CD4-positive, CD25-positive, alpha-beta regulatory T cell (primary cell): ENCODE data around the gene AIDA. TPM values are rescaled to one million over a fixed set of nuclear protein-coding genes. Genes with fewer than 3 reads are reported as not detected.

Experiments
- ATAC-seq, 2 donors: fragments of 150-1000 bp; cut with Tn5 transposase; one replicate each; pipeline ENCODE4 v1.10.0; 2021; ENCODE audit warnings: low read depth in 2 of 2, moderate number of reproducible peaks in 2 of 2, moderate library complexity in 1 of 2
- DNase-seq, 3 donors: peaks; one replicate each; pipeline versions ENCODE4 v3.0.0 to v3.0.0-alpha.2; 2012 to 2022; ENCODE audit warnings: mixed read lengths in 1 of 3
- H3K27ac ChIP-seq: one replicate; pipeline ENCODE4 v1.7.0; 2013; ENCODE audit warnings: mild to moderate bottlenecking, low read length; ENCODE audit not compliant: insufficient read depth, poor library complexity, severe bottlenecking
- H3K27me3 ChIP-seq: one replicate; pipeline ENCODE4 v1.7.0; 2013; ENCODE audit warnings: low read length; ENCODE audit not compliant: control insufficient read depth, insufficient read depth
- H3K36me3 ChIP-seq: one replicate; pipeline ENCODE4 v1.7.0; 2013; ENCODE audit warnings: mild to moderate bottlenecking, low read length, moderate library complexity; ENCODE audit not compliant: control insufficient read depth, insufficient read depth
- H3K4me1 ChIP-seq: 2 replicates; pipeline ENCODE4 v1.7.0; 2013; ENCODE audit warnings: mild to moderate bottlenecking, low read length; ENCODE audit not compliant: insufficient read depth, control insufficient read depth, poor library complexity, severe bottlenecking
- H3K4me3 ChIP-seq: one replicate; pipeline ENCODE4 v1.7.0; 2013; ENCODE audit warnings: low read depth, mild to moderate bottlenecking, low read length, moderate library complexity
- H3K9me3 ChIP-seq, 2 experiments: 1 replicate in 1 of 2; 2 replicates in 1 of 2; pipeline ENCODE4 v1.7.0; 2013; ENCODE audit warnings: low read length in 2 of 2, mild to moderate bottlenecking in 1 of 2, moderate library complexity in 1 of 2; ENCODE audit not compliant: control insufficient read depth in 2 of 2
- H3K27ac Mint-ChIP-seq, 3 donors: one replicate each; pipeline ENCODE4 v1.8.0; 2020 to 2022; ENCODE audit warnings: mild to moderate bottlenecking in 3 of 3, mixed read lengths in 3 of 3, moderate library complexity in 2 of 3
- H3K27me3 Mint-ChIP-seq: one replicate; pipeline ENCODE4 v1.8.0; 2022; ENCODE audit warnings: mild to moderate bottlenecking, mixed read lengths
- H3K36me3 Mint-ChIP-seq: one replicate; pipeline ENCODE4 v1.8.0; 2020; ENCODE audit warnings: mixed read lengths
- H3K4me1 Mint-ChIP-seq, 4 donors: one replicate each; pipeline ENCODE4 v1.8.0; 2020 to 2022; ENCODE audit warnings: mixed read lengths in 4 of 4, mild to moderate bottlenecking in 1 of 4
- H3K4me3 Mint-ChIP-seq, 4 donors: one replicate each; pipeline ENCODE4 v1.8.0; 2020 to 2022; ENCODE audit warnings: mild to moderate bottlenecking in 4 of 4, mixed read lengths in 4 of 4, moderate library complexity in 3 of 4
- H3K9me3 Mint-ChIP-seq, 7 donors: one replicate each; pipeline ENCODE4 v1.8.0; 2020 to 2022; ENCODE audit warnings: mixed read lengths in 7 of 7, mild to moderate bottlenecking in 3 of 7, moderate library complexity in 2 of 7
- polyA plus RNA-seq, 4 donors: library from polyadenylated mRNA; unstranded; fragments of 300-500 nt; fragmentation: Illumina TruSeq; gene quantifications; one replicate each; pipeline ENCODE4 v1.2.3, GENCODE V29; 2021
- total RNA-seq: library from RNA; stranded (reverse); gene quantifications from one replicate; pipeline ENCODE4 v1.2.3, GENCODE V29; 2022

Gene AIDA, protein sequence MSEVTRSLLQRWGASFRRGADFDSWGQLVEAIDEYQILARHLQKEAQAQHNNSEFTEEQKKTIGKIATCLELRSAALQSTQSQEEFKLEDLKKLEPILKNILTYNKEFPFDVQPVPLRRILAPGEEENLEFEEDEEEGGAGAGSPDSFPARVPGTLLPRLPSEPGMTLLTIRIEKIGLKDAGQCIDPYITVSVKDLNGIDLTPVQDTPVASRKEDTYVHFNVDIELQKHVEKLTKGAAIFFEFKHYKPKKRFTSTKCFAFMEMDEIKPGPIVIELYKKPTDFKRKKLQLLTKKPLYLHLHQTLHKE
- total RNA-seq (54.1 TPM), polyA plus RNA-seq (10 to 100 TPM; 35.2 to 44.5 (median 38.6) TPM)

DNA sequence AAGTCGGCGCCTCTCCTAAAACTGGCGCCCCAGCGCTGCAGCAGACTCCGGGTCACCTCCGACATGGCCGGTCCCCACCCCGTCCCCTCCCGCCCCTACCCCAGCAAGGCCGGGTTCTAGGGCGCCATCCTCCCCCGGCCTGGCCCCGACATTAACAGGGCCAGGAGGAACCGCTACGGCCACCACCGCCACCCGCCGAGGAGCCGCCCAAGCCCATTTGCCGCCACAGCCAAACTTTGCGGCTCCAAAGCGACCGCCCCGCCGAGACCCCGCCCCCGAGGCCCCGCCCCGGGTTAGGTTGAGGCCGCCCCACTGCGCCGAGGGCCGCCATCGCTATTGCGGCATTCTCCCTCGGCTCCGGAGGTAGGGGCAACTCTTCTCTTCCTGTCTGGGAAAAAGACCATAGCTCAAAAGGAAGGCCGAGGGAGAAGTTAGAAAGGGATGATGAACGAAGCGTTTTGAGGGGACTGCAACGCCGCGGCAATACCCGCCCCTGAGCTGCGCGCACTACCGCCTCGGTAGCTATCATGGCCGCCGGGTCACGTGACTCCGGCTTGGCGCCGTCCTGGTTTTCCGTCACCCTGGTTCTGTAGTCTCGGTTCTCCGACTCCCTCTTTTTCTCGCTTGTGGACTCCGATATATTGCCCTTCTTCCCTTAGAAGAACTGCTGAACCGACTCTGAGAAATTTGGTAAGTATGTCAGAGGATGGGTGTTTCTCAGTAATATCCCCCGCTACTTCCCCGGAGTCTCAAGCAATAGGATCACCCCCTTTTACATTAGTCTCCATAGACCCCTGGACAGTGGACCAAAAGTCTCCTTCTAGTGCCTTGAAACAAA lies at the start of gene AIDA, which contains the start of gene BROX:
TSS of gene AIDA (minus strand) at position 239 of the 838 bp plus-strand sequence. CDS start at position 65, 174 bp downstream.
TSS of gene BROX (plus strand) at position 312 of the 838 bp plus-strand sequence. CDS start 3,136 bp downstream, outside the sequence.
- peaks cover 9% of the 10 kb centered on the region for H3K27me3 Mint-ChIP-seq
- no peaks in the 10 kb centered on the region for H3K9me3 ChIP-seq
- H3K4me1 Mint-ChIP-seq, result peaks cover 15 to 67% (median 48%) of the 10 kb centered on the region in 4 donors
- peak within 1 kb of the TSS; percentile 96 to 100 (median 99) for H3K4me3 Mint-ChIP-seq
- H3K36me3 ChIP-seq, result peaks cover 21% of the 10 kb centered on the region
- peak; percentile 91 to 94 (median 92) for DNase-seq
- peak within 1 kb of the TSS; percentile 100 for H3K4me3 ChIP-seq
- H3K27ac ChIP-seq, result peak within 1 kb of the TSS; percentile 98
- peaks cover 22% of the 10 kb centered on the region for H3K36me3 Mint-ChIP-seq
- H3K27me3 ChIP-seq, result no peaks in the 10 kb centered on the region
- peaks cover 51% of the 10 kb centered on the region for H3K4me1 ChIP-seq
- peak within 1 kb of the TSS; percentile 99 to 100 (median 99) for H3K27ac Mint-ChIP-seq
- ATAC-seq, result peak; percentile 79 to 83
- no peaks in the 10 kb centered on the region for H3K9me3 Mint-ChIP-seq

DNA sequence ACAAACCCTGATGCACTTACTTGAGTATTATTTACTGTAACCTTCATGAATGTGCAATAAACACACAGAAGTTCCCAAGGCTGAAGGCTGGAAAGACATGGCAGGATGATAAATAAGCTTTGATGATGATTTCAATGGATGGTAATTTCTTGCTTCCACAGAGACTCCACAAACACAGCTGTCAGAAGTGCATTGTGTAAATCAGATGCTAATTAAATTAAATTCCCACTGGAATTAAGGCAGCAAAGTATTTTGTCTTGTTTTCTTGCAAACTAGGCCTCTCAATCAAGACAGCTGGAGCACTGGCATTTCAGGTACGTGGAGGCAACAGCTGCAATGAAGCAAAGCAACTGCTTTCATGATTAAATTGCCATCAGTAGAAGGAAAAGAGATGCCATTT lies 48.8 kb upstream of the AIDA start:
- Mint-ChIP-seq H3K4me3 (no peak overlapping the region), H3K36me3 (no peaks in the 10 kb centered on the region), H3K9me3 (peaks cover 0 to 5% (median 1%) of the 10 kb centered on the region in 7 donors), H3K27me3 (peaks cover 14% of the 10 kb centered on the region), H3K27ac (no peak overlapping the region), H3K4me1 (no peaks in the 10 kb centered on the region)
- no peak for DNase-seq
- Histone ChIP-seq H3K36me3 (no peaks in the 10 kb centered on the region), H3K27ac (no peak overlapping the region), H3K4me3 (no peak overlapping the region), H3K27me3 (peaks cover 7% of the 10 kb centered on the region), H3K4me1 (no peaks in the 10 kb centered on the region), H3K9me3 (peaks cover 0 to 3% of the 10 kb centered on the region in 2 experiments)
- ATAC-seq, result no peak

DNA sequence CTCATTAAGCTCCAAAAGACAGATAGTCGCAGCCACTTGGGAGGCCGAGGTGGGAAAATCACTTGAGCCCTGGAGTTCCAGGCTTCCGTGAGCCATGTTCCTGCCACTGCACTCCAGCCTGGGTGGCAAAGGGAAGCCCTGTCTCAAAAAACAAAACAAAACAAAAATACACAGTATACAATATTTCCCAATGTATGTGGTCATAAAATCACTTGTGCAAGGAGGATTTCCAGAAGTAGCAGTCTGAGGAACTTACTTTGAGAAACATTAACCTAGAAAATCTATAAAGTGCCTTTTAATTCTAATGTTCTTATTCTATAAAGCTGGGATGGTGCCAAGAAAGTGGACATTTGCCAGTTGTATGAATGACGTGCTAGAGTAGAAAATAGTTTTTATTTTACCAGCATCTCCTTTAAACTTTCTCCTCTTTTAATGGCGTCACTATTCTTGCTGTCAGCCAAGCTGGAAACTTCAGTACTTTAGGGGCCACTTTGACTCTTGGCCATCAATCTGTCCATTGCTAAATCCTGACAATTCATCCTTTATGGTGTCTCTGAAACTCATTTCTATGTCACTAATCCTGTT lies 47.3 kb upstream of the AIDA start:
- no peaks in the 10 kb centered on the region for H3K4me1 Mint-ChIP-seq
- DNase-seq (no peak), ATAC-seq (no peak)
- H3K9me3 Mint-ChIP-seq, result peaks cover 0 to 5% (median 0%) of the 10 kb centered on the region in 7 donors
- Histone ChIP-seq H3K4me3 (no peak overlapping the region), H3K27me3 (peaks cover 7% of the 10 kb centered on the region), H3K36me3 (no peaks in the 10 kb centered on the region), H3K9me3 (peaks cover 0 to 3% of the 10 kb centered on the region in 2 experiments), H3K4me1 (no peaks in the 10 kb centered on the region), H3K27ac (no peak overlapping the region)
- peaks cover 17% of the 10 kb centered on the region for H3K27me3 Mint-ChIP-seq
- H3K27ac Mint-ChIP-seq, result no peak overlapping the region
- H3K36me3 Mint-ChIP-seq, result no peaks in the 10 kb centered on the region
- no peak overlapping the region for H3K4me3 Mint-ChIP-seq

DNA sequence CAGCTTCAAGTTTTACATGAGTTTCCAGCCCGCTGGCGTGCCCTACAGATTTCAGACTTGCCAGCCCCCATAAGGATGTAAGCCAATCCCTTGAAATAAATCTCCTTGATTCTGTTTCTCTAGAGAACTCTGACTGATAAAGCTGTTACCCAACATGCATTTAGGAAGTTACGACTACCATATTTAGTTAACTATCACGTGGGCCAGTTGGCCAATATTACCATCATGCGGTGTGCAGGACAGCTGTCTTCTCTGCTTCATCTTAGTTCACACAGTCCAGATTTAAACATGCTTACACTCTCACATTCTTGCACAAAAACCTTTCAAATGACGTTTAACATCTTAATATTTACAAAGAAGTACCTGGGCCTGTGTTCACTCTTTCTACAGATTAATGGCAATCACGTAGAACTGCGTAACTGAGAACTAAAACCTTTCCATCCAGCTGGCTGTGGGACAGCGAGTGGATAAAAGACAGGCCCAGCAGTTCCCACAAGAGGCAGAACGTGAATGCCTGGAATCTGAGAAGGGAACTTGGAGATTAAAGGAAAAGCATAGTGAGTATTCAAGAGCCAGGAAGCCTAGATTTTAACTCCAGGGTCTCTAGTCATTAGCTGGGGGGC lies 45.5 kb upstream of the AIDA start:
- Histone ChIP-seq H3K9me3 (peaks cover 0 to 3% of the 10 kb centered on the region in 2 experiments), H3K4me1 (no peaks in the 10 kb centered on the region), H3K36me3 (no peaks in the 10 kb centered on the region), H3K27ac (no peak overlapping the region), H3K27me3 (peaks cover 7% of the 10 kb centered on the region), H3K4me3 (no peak overlapping the region)
- Mint-ChIP-seq H3K9me3 (peaks cover 0 to 5% (median 0%) of the 10 kb centered on the region in 7 donors), H3K4me3 (no peak overlapping the region), H3K27me3 (peaks cover 17% of the 10 kb centered on the region), H3K27ac (no peak overlapping the region), H3K36me3 (no peaks in the 10 kb centered on the region), H3K4me1 (no peaks in the 10 kb centered on the region)
- ATAC-seq (no peak), DNase-seq (no peak)

DNA sequence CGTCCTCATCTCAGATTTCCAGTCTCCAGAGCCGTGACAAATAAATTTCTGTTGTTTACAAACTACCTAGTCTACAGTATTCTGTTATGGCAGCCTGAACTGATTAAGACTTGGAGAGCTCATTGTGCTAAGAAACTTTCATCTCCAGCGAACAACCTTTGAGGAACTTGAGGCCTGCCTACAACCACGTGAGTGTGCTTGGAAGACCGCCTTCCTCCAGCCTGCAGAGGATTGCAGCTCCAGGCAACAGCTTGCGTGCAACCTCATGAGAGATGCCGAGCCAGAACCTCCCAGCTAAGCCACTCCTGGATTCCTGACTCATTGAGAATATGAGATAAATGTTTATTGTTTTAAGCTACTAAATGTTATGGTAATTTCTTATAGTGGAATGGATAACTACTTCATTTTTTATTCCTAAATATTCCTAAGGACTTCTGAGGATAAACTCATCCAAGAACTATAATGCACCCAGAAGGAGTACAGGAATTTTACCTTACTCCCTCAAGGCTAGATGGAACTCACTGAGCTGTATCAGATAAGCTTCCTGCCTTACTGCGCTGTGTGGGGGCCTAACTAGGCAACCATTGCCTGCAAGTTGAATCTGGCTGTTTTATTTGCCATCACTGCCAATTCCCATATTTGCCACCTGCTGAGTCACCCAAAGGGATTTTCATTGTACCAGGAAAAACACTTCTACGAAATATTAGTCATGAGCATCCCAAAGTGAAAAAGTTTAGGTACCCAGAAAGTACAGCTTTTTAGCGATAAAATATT lies 42.3 kb upstream of the AIDA start:
- Histone ChIP-seq H3K4me1 (no peaks in the 10 kb centered on the region), H3K4me3 (no peak overlapping the region), H3K27ac (no peak overlapping the region), H3K9me3 (no peaks in the 10 kb centered on the region), H3K36me3 (no peaks in the 10 kb centered on the region), H3K27me3 (peaks cover 2% of the 10 kb centered on the region)
- DNase-seq, result no peak
- no peak overlapping the region for H3K27ac Mint-ChIP-seq
- H3K4me1 Mint-ChIP-seq, result no peaks in the 10 kb centered on the region
- H3K27me3 Mint-ChIP-seq, result peaks cover 13% of the 10 kb centered on the region
- no peak overlapping the region for H3K4me3 Mint-ChIP-seq
- ATAC-seq, result no peak
- no peaks in the 10 kb centered on the region for H3K36me3 Mint-ChIP-seq
- H3K9me3 Mint-ChIP-seq, result peaks cover 0 to 2% (median 0%) of the 10 kb centered on the region in 7 donors

DNA sequence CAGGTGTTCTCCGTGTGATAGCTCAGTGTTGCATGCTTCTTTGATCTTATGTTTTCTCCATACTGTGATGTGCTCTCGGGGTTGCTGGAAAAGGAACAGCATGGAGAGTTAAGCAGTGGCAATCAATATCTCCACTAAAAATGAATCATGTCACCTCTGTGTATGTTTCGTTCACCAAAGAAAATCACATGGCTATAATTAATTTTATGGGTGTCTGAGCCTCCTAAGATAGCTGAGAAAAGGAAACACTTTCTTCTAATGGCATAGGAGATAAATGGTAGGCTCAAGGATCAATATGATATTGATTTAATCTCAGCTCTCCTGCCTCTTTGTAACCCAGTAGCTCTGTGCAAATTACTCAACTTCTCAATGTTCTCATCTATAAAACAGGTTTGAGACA lies 39.0 kb upstream of the AIDA start:
- DNase-seq, result no peak
- Mint-ChIP-seq H3K36me3 (no peaks in the 10 kb centered on the region), H3K4me3 (no peak overlapping the region), H3K9me3 (peaks cover 0 to 4% (median 0%) of the 10 kb centered on the region in 7 donors), H3K27me3 (peaks cover 23% of the 10 kb centered on the region), H3K27ac (no peak overlapping the region), H3K4me1 (no peaks in the 10 kb centered on the region)
- H3K4me1 ChIP-seq, result no peaks in the 10 kb centered on the region
- peaks cover 3% of the 10 kb centered on the region for H3K27me3 ChIP-seq
- H3K4me3 ChIP-seq, result no peak overlapping the region
- H3K27ac ChIP-seq, result no peak overlapping the region
- ATAC-seq, result no peak
- no peaks in the 10 kb centered on the region for H3K36me3 ChIP-seq
- no peaks in the 10 kb centered on the region for H3K9me3 ChIP-seq

DNA sequence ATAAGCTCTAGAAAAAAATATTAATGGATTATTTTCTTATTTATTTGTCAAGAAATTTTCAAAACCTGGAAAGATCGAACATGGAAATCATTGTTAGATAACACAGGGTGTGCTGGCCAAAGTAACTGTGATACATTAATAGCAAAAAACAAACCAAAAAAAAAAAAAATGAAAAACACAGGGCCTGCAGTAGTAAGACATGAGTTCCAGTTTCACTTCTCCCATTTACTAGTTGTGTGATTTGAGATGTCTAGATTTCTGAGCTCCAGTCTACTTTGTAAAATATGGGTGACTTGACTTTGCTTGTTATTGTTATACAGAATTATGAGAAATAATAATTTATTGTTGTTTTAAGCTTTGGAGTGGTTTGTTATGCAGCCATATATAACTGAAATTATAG lies 38.4 kb upstream of the AIDA start:
- no peak overlapping the region for H3K4me3 ChIP-seq
- H3K4me1 Mint-ChIP-seq, result no peaks in the 10 kb centered on the region
- H3K36me3 ChIP-seq, result no peaks in the 10 kb centered on the region
- H3K36me3 Mint-ChIP-seq, result no peaks in the 10 kb centered on the region
- no peak overlapping the region for H3K4me3 Mint-ChIP-seq
- no peaks in the 10 kb centered on the region for H3K9me3 ChIP-seq
- ATAC-seq (no peak), DNase-seq (no peak)
- no peak overlapping the region for H3K27ac ChIP-seq
- H3K4me1 ChIP-seq, result no peaks in the 10 kb centered on the region
- no peak overlapping the region for H3K27ac Mint-ChIP-seq
- H3K27me3 Mint-ChIP-seq, result peaks cover 19% of the 10 kb centered on the region
- peaks cover 0 to 4% (median 0%) of the 10 kb centered on the region in 7 donors for H3K9me3 Mint-ChIP-seq
- H3K27me3 ChIP-seq, result peaks cover 3% of the 10 kb centered on the region
